Spleen (tissue), 11 donors: ENCODE data around the gene PSMD2. TPM values are rescaled to one million over a fixed set of nuclear protein-coding genes. Genes with fewer than 3 reads are reported as not detected.

ENCODE experiments used
- DNase-seq: peaks from one replicate; pipeline ENCODE4 v3.0.0-alpha.2; 2020
- H3K27ac ChIP-seq, 8 donors: fragments of 200-600 bp; sonication (generic) in 7 of 8; 1 replicate in 4 of 8; 2 replicates in 4 of 8; pipeline versions ENCODE4 v1.5.0 to v1.8.0; 2016 to 2021; ENCODE audit warnings: inconsistent platforms in 4 of 8, mild to moderate bottlenecking in 4 of 8, moderate library complexity in 1 of 8
- H3K27me3 ChIP-seq, 7 donors: fragments of 200-600 bp; sonication (generic) in 6 of 7; replicated peaks in 1 of 7; 1 replicate in 4 of 7; 2 replicates in 3 of 7; pipeline versions ENCODE4 v1.5.0 to v1.8.0; 2016 to 2021; ENCODE audit warnings: inconsistent platforms in 3 of 7, mild to moderate bottlenecking in 1 of 7
- H3K36me3 ChIP-seq, 6 donors: fragments of 200-600 bp; sonication (generic) in 5 of 6; 1 replicate in 4 of 6; 2 replicates in 2 of 6; pipeline versions ENCODE4 v1.5.0 to v1.8.0; 2016 to 2021; ENCODE audit warnings: inconsistent platforms in 2 of 6
- H3K4me1 ChIP-seq, 6 donors: fragments of 200-600 bp; sonication (generic) in 5 of 6; 1 replicate in 3 of 6; 2 replicates in 3 of 6; pipeline versions ENCODE4 v1.5.0 to v1.8.0; 2016 to 2021; ENCODE audit warnings: inconsistent platforms in 3 of 6
- H3K4me3 ChIP-seq, 8 donors: fragments of 200-600 bp; sonication (generic) in 7 of 8; 1 replicate in 4 of 8; 2 replicates in 4 of 8; pipeline versions ENCODE4 v1.5.0 to v1.8.0; 2016 to 2021; ENCODE audit warnings: inconsistent platforms in 4 of 8, mild to moderate bottlenecking in 4 of 8, moderate library complexity in 2 of 8
- H3K9me3 ChIP-seq, 8 donors: fragments of 200-600 bp; sonication (generic) in 7 of 8; 1 replicate in 4 of 8; 2 replicates in 4 of 8; pipeline versions ENCODE4 v1.5.0 to v1.8.0; 2016 to 2021; ENCODE audit warnings: inconsistent platforms in 4 of 8
- CTCF ChIP-seq, 11 experiments: fragments of 200-600 bp in 7 of 11; fragments of 450-650 bp in 4 of 11; sonication (generic) in 4 of 11; IDR thresholded peaks in 8 of 11; conservative IDR thresholded peaks in 3 of 11; 1 replicate in 7 of 11; 2 replicates in 4 of 11; pipeline versions ENCODE4 v1.4.0 to v1.8.0; 2016 to 2021; ENCODE audit warnings: antibody characterized with exemption in 11 of 11, inconsistent platforms in 4 of 11, mild to moderate bottlenecking in 1 of 11
- POLR2A ChIP-seq, 3 donors: fragments of 450-650 bp; IDR thresholded peaks; one replicate each; pipeline ENCODE4 v1.5.1; 2017; ENCODE audit warnings: antibody characterized with exemption in 3 of 3, mild to moderate bottlenecking in 1 of 3
- POLR2AphosphoS5 ChIP-seq, 3 donors: sonication (generic); formaldehyde crosslinking; IDR thresholded peaks; one replicate each; pipeline ENCODE4 v1.5.1; 2017; ENCODE audit warnings: antibody characterized with exemption in 3 of 3
- WGBS, 5 donors: extraction: QIAGEN DNeasy Blood & Tissue Kit in 3 of 5; methylation state at CpG; one replicate each; pipeline versions ENCODE4 v1.1.5 to v1.1.7; 2013 to 2018; 5-methylcytosine and 5-hydroxymethylcytosine counted together
- intact Hi-C: fragments of 100-400 bp; cut with DNase I; formaldehyde crosslinking; loops from one replicate; pipeline ENCODE4 v1.15.0; 2023; ENCODE audit warnings: low total_unique reads
- polyA plus RNA-seq, 3 donors: library from polyadenylated mRNA; stranded (reverse); fragments of 200-250 nt; gene quantifications; one replicate each; pipeline ENCODE4 v1.2.1, GENCODE V29; 2013
- total RNA-seq, 7 donors: library from RNA; depleted of rRNA in 3 of 7; stranded (reverse); fragments of >200 nt in 3 of 7; fragmentation: NEBNext Ultra II Directional in 4 of 7; extraction: Animal tissue kit (Norgen Biotek cat#: 25700) in 4 of 7; gene quantifications; one replicate each; pipeline versions ENCODE4 v1.1.0 to v1.2.1, GENCODE V29; 2016 to 2021
- donor health status: healthy with polysubstance abuse.
- donor health status: DM: no; HTN: no; CAD: no; lungs with moderate emphysema.
- donor health status: DM: no; HTN: no; CAD: no.
- donor health status: Bipolar disorder and iron deficiency.
- donor health status: healthy.
- donor health status: DM: no; HTN: no; CAD: no.
- donor health status: DM: yes; HTN: yes; CAD: no.

PSMD2 gene
- total and polyA plus RNA-seq, 10 donors, result 53.8 to 191 (median 135) TPM

- Histone ChIP-seq H3K4me3 (no peak overlapping the region), H3K4me1 (no peaks in the 10 kb centered on the region), H3K27me3 (peaks cover 0 to 47% (median 3%) of the 10 kb centered on the region in 7 donors), H3K9me3 (no peaks in the 10 kb centered on the region), H3K36me3 (no peaks in the 10 kb centered on the region), H3K27ac (no peak overlapping the region)
- 77 to 91% (median 86%) methylated on average over 7 to 10 of the region's 10 CpGs for WGBS, 5 donors
- TF ChIP-seq POLR2AphosphoS5 (IDR thresholded peaks at IDR 0.05) (no peak), CTCF (IDR thresholded peaks at IDR 0.05 in 8 of 11, conservative IDR thresholded peaks at IDR 0.05 in 3 of 11) (no peak), POLR2A (IDR thresholded peaks at IDR 0.05) (no peak)
- intact Hi-C loops, result no loop called here
- DNase-seq, result no peak
Measured at GRCh38 chr3:184290331-184290730, 8.7 kb upstream of the PSMD2 start.

GRCh38 chr3:184291044-184291737 is 7.8 kb upstream of the PSMD2 start:
- H3K27me3 ChIP-seq, result peaks cover 0 to 44% (median 3%) of the 10 kb centered on the region in 7 donors

GRCh38 chr3:184291738-184292445 is 7.1 kb upstream of the PSMD2 start:
- no peaks in the 10 kb centered on the region for H3K4me1 ChIP-seq
- no peak overlapping the region for H3K27ac ChIP-seq
- DNase-seq, result no peak
- H3K9me3 ChIP-seq, result no peaks in the 10 kb centered on the region
- H3K36me3 ChIP-seq, result no peaks in the 10 kb centered on the region
- intact Hi-C loops, result no loop called here
- TF ChIP-seq POLR2AphosphoS5 (IDR thresholded peaks at IDR 0.05) (no peak), CTCF (IDR thresholded peaks at IDR 0.05 in 8 of 11, conservative IDR thresholded peaks at IDR 0.05 in 3 of 11) (no peak), POLR2A (IDR thresholded peaks at IDR 0.05) (no peak)
- no peak overlapping the region for H3K4me3 ChIP-seq
- peaks cover 0 to 37% (median 3%) of the 10 kb centered on the region in 7 donors for H3K27me3 ChIP-seq
- WGBS, 5 donors, result 89 to 96% (median 94%) methylated on average over 20 to 21 of the region's 21 CpGs

More at GRCh38 chr3:184291044-184291737, 7.8 kb upstream of the PSMD2 start:
- no peaks in the 10 kb centered on the region for H3K36me3 ChIP-seq
- TF ChIP-seq POLR2A (IDR thresholded peaks at IDR 0.05), result no peak
- no peak for TF ChIP-seq POLR2AphosphoS5 (IDR thresholded peaks at IDR 0.05)
- TF ChIP-seq CTCF (IDR thresholded peaks at IDR 0.05 in 8 of 11, conservative IDR thresholded peaks at IDR 0.05 in 3 of 11), result no peak
- intact Hi-C loops, result no loop called here
- no peak for DNase-seq
- H3K4me3 ChIP-seq, result no peak overlapping the region
- 88 to 93% (median 88%) methylated on average over 21 to 22 of the region's 22 CpGs for WGBS, 5 donors
- no peak overlapping the region for H3K27ac ChIP-seq
- no peaks in the 10 kb centered on the region for H3K9me3 ChIP-seq
- H3K4me1 ChIP-seq, result no peaks in the 10 kb centered on the region

- intact Hi-C loops, result no loop called here
- Histone ChIP-seq H3K4me3 (no peak overlapping the region), H3K27ac (no peak overlapping the region), H3K27me3 (peaks cover 0 to 14% (median 0%) of the 10 kb centered on the region in 7 donors), H3K4me1 (peaks cover 13 to 23% (median 19%) of the 10 kb centered on the region in 6 donors), H3K9me3 (no peaks in the 10 kb centered on the region), H3K36me3 (peaks cover 0 to 9% (median 5%) of the 10 kb centered on the region in 6 donors)
- 71 to 79% (median 76%) methylated on average over 3 of the region's 3 CpGs for WGBS, 5 donors
- TF ChIP-seq CTCF (IDR thresholded peaks at IDR 0.05 in 8 of 11, conservative IDR thresholded peaks at IDR 0.05 in 3 of 11), result no peak
- TF ChIP-seq POLR2AphosphoS5 (IDR thresholded peaks at IDR 0.05), result no peak
- TF ChIP-seq POLR2A (IDR thresholded peaks at IDR 0.05), result no peak
- no peak for DNase-seq
Measured at GRCh38 chr3:184295771-184296170, 3.3 kb upstream of the PSMD2 start.
